SK-N-MC (cell line): ENCODE data around the gene MMAB.

Experiments
- EZH2 ChIP-seq: fragments of 200-600 bp; sonication (generic); IDR thresholded peaks from one replicate; pipeline ENCODE4 v1.6.1; 2017; ENCODE audit warnings: antibody characterized with exemption
- FOXP2 ChIP-seq: optimal IDR thresholded peaks from 2 replicates; pipeline ENCODE3; 2011; ENCODE audit warnings: mild to moderate bottlenecking, moderate library complexity; ENCODE audit not compliant: insufficient read depth; ENCODE audit errors: extremely low read length, control extremely low read depth
- POLR2AphosphoS5 ChIP-seq: IDR thresholded peaks from 2 replicates; pipeline ENCODE4 v1.6.1; 2012; ENCODE audit warnings: mild to moderate bottlenecking, low read depth, low read length, borderline replicate concordance

GRCh38 chr12:109607618-109608017 is 34.3 kb upstream of the MMAB start:
- TF ChIP-seq POLR2AphosphoS5 (no peak), EZH2 (no peak), FOXP2 (no peak)
